ENCODE measurements around the gene ADGRL3. TPM values are rescaled to one million over a fixed set of nuclear protein-coding genes. Genes with fewer than 3 reads are reported as not detected.
"Not testable (repeated sequence)": the region's sequence is repeated elsewhere in the genome, so short reads cannot be mapped to it uniquely, and the experiment has no call there.

The ADGRL3 gene
- total and polyA plus RNA-seq, 3 experiments from 2014 or later = not detected

- Histone ChIP-seq H3K4me3 (ENCODE audit: low read length) (no peak overlapping the region), H3K27me3 (ENCODE audit: insufficient read depth, low read length, poor library complexity, severe bottlenecking) (no peaks in the 10 kb centered on the region), H3K36me3 (ENCODE audit: insufficient read depth, low read length) (no peaks in the 10 kb centered on the region), H3K9me3 (ENCODE audit: low read length) (no peaks in the 10 kb centered on the region), H3K4me1 (ENCODE audit: insufficient read depth, low read length) (no peaks in the 10 kb centered on the region), H3K27ac (ENCODE audit: low read depth, low read length) (no peak overlapping the region)
- Mint-ChIP-seq H3K9me3 (peaks cover 7 to 20% (median 16%) of the 10 kb centered on the region in 5 donors), H3K4me1 (no peaks in the 10 kb centered on the region), H3K27ac (no peak overlapping the region), H3K27me3 (no peaks in the 10 kb centered on the region), H3K36me3 (no peaks in the 10 kb centered on the region), H3K4me3 (no peak overlapping the region)
- DNase-seq = no peak
- ChIA-PET POLR2A (no interaction called here), CTCF (no interaction called here)
Measured at GRCh38 chr4:61342061-61342460, 141.9 kb downstream of the ADGRL3 start.

DNA sequence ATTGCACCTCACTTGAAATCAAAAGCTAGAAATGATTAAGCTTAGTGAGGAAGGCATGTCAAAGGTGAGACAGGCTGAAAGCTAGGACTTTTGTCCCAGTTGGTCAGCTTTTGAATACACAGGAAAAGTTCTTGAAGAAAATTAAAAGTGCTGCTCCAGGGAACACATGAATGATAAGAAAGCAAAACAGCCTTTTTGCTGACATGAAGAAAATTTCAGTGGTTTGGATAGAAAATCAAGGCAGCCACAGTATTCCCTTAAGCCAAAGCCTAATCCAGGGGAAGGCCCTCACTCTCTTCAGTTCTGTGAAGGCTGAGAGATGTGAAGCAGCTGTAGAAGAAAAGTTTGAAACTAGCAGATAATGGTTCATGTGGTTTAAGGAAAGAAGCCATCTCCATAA lies 150.8 kb downstream of the ADGRL3 start:
- Histone ChIP-seq H3K36me3 (ENCODE audit: insufficient read depth, low read length) (no peaks in the 10 kb centered on the region), H3K27me3 (ENCODE audit: insufficient read depth, low read length, poor library complexity, severe bottlenecking) (no peaks in the 10 kb centered on the region), H3K4me1 (ENCODE audit: insufficient read depth, low read length) (no peaks in the 10 kb centered on the region), H3K27ac (ENCODE audit: low read depth, low read length) (no peak overlapping the region), H3K4me3 (ENCODE audit: low read length) (no peak overlapping the region), H3K9me3 (ENCODE audit: low read length) (no peaks in the 10 kb centered on the region)
- no peak overlapping the region for H3K27ac Mint-ChIP-seq
- CTCF ChIA-PET = no interaction called here
- H3K4me1 Mint-ChIP-seq = no peaks in the 10 kb centered on the region
- H3K4me3 Mint-ChIP-seq = no peak overlapping the region
- POLR2A ChIA-PET = no interaction called here
- DNase-seq = no peak
- H3K9me3 Mint-ChIP-seq = peaks cover 7 to 38% (median 9%) of the 10 kb centered on the region in 5 donors
- H3K27me3 Mint-ChIP-seq = no peaks in the 10 kb centered on the region
- H3K36me3 Mint-ChIP-seq = no peaks in the 10 kb centered on the region

DNA sequence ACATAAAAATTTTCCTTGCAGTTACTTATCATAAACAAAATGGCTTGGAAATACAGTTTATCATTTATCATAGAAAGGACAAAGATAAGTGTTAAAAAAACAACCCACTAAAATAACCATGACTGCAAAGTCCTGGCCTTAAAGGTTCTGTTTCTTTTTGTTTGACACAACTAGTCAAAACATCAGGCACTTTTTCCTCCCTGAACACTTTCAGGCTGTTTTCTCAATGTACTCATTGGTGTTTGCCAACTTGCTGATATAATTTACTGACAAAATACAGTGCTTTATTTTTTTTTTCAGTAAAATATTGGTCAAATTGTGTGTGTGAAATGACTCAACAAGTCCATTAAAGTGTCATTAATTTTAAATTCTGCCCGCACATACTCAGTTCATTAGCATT lies 156.6 kb downstream of the ADGRL3 start:
- no peak overlapping the region for H3K27ac ChIP-seq (ENCODE audit: low read depth, low read length)
- no peaks in the 10 kb centered on the region for H3K36me3 Mint-ChIP-seq
- ChIA-PET CTCF (no interaction called here), POLR2A (no interaction called here)
- no peaks in the 10 kb centered on the region for H3K36me3 ChIP-seq (ENCODE audit: insufficient read depth, low read length)
- no peaks in the 10 kb centered on the region for H3K27me3 Mint-ChIP-seq
- H3K4me1 Mint-ChIP-seq = no peaks in the 10 kb centered on the region
- H3K27ac Mint-ChIP-seq = no peak overlapping the region
- H3K9me3 ChIP-seq (ENCODE audit: low read length) = no peaks in the 10 kb centered on the region
- H3K9me3 Mint-ChIP-seq = peaks cover 0 to 26% (median 7%) of the 10 kb centered on the region in 5 donors
- no peaks in the 10 kb centered on the region for H3K4me1 ChIP-seq (ENCODE audit: insufficient read depth, low read length)
- no peak overlapping the region for H3K4me3 Mint-ChIP-seq
- no peak overlapping the region for H3K4me3 ChIP-seq (ENCODE audit: low read length)
- H3K27me3 ChIP-seq (ENCODE audit: insufficient read depth, low read length, poor library complexity, severe bottlenecking) = no peaks in the 10 kb centered on the region
- no peak for DNase-seq

DNA sequence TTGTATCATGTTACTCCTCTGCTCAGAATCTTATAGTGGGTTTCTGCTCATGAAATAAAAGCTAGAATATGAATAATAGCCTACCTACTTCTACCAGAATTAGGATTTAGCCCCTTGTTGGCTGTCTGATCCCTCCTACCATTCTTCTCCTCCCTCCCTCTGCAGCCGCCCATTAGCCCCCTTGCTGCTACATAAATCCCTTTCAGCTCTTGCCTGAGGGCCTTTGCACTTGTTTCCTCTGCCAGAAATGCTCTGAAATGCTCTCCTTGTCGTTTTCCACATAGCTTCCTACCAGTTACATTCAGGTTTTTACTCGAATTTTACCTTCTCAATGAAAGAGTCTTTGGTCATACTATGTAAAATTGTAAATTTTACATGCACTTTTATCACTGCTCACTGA lies 159.2 kb downstream of the ADGRL3 start:
- Mint-ChIP-seq H3K4me3 (no peak overlapping the region), H3K4me1 (no peaks in the 10 kb centered on the region), H3K27me3 (no peaks in the 10 kb centered on the region), H3K27ac (no peak overlapping the region), H3K9me3 (peaks cover 5 to 26% (median 12%) of the 10 kb centered on the region in 5 donors), H3K36me3 (no peaks in the 10 kb centered on the region)
- CTCF ChIA-PET = no interaction called here
- Histone ChIP-seq H3K9me3 (ENCODE audit: low read length) (no peaks in the 10 kb centered on the region), H3K27me3 (ENCODE audit: insufficient read depth, low read length, poor library complexity, severe bottlenecking) (no peaks in the 10 kb centered on the region), H3K36me3 (ENCODE audit: insufficient read depth, low read length) (no peaks in the 10 kb centered on the region), H3K4me3 (ENCODE audit: low read length) (no peak overlapping the region), H3K27ac (ENCODE audit: low read depth, low read length) (no peak overlapping the region), H3K4me1 (ENCODE audit: insufficient read depth, low read length) (no peaks in the 10 kb centered on the region)
- no peak for DNase-seq
- POLR2A ChIA-PET = no interaction called here

DNA sequence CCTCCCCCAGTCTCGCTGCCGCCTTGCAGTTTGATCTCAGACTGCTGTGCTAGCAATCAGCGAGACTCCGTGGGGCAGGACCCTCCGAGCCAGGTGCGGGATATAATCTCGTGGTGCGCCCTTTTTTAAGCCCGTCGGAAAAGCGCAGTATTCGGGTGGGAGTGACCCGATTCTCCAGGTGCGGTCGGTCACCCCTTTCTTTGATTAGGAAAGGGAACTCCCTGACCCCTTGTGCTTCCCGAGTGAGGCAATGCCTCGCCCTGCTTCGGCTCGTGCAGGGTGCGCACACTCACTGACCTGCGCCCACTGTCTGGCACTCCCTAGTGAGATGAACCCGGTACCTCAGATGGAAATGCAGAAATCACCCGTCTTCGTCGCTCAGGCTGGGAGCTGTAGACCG lies 172.7 kb downstream of the ADGRL3 start:
- H3K9me3 Mint-ChIP-seq; H3K36me3 Mint-ChIP-seq; H3K9me3 ChIP-seq (ENCODE audit: low read length); H3K4me1 Mint-ChIP-seq; DNase-seq; H3K4me3 Mint-ChIP-seq; H3K27me3 Mint-ChIP-seq; H3K27me3 ChIP-seq (ENCODE audit: insufficient read depth, low read length, poor library complexity, severe bottlenecking); H3K27ac Mint-ChIP-seq; POLR2A ChIA-PET; H3K4me3 ChIP-seq (ENCODE audit: low read length); H3K36me3 ChIP-seq (ENCODE audit: insufficient read depth, low read length); H3K4me1 ChIP-seq (ENCODE audit: insufficient read depth, low read length); CTCF ChIA-PET; H3K27ac ChIP-seq (ENCODE audit: low read depth, low read length): not testable (repeated sequence)

DNA sequence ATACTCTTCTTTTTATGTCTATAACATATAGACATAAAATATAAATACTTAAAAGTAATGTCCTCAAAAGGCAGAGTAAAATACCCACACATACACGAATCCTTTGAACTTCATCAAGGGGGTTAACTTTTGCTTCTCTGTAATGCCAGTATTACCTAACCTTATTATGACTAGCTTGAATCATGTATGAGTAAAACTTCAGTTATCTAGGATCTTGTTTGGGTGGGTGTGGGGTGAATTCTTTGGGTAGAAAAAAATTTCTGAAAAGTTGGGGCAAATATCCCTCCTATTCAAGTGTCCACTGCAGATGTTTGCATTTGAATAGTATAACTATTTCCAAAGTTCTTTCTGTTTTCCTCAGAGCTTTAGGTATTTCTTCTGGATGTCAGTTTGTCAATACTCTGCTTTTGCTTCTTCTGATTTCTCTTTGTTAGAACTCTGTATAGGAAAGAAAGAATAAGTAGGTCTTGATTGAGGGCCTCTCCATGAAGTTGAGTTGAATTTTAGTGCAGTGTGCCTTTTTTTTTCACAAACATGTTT lies 173.8 kb downstream of the ADGRL3 start:
- H3K36me3 Mint-ChIP-seq = no peaks in the 10 kb centered on the region
- Histone ChIP-seq H3K27me3 (ENCODE audit: insufficient read depth, low read length, poor library complexity, severe bottlenecking) (no peaks in the 10 kb centered on the region), H3K4me3 (ENCODE audit: low read length) (no peak overlapping the region), H3K4me1 (ENCODE audit: insufficient read depth, low read length) (no peaks in the 10 kb centered on the region), H3K27ac (ENCODE audit: low read depth, low read length) (no peak overlapping the region), H3K36me3 (ENCODE audit: insufficient read depth, low read length) (no peaks in the 10 kb centered on the region), H3K9me3 (ENCODE audit: low read length) (no peaks in the 10 kb centered on the region)
- no peak overlapping the region for H3K4me3 Mint-ChIP-seq
- ChIA-PET CTCF (no interaction called here), POLR2A (no interaction called here)
- peaks cover 2 to 14% (median 5%) of the 10 kb centered on the region in 5 donors for H3K9me3 Mint-ChIP-seq
- no peaks in the 10 kb centered on the region for H3K4me1 Mint-ChIP-seq
- DNase-seq = no peak
- no peaks in the 10 kb centered on the region for H3K27me3 Mint-ChIP-seq
- no peak overlapping the region for H3K27ac Mint-ChIP-seq

DNA sequence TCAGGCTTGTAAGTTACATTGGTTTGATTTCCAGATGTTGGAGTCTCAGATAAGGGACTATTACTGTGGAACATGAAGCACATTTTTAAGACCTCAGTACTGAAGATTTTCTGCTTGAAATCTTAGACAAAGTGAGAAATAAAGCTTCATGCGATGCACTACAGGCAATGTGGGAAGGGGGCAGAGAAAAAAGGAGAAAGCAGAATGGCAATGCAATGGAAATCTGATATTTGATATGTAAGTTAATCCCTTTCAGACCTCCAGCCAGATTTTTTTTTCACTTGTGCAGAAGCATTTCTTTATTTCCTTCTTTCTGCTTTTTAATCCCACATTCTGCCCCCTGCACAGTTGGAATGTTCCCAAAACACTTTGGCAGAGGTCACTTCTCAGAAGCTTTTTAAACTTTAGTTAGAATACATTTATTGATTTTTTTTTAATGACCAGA lies 174.3 kb downstream of the ADGRL3 start:
- no peak overlapping the region for H3K27ac ChIP-seq (ENCODE audit: low read depth, low read length)
- H3K9me3 Mint-ChIP-seq = peaks cover 2 to 15% (median 5%) of the 10 kb centered on the region in 5 donors
- CTCF ChIA-PET = no interaction called here
- no peak overlapping the region for H3K4me3 ChIP-seq (ENCODE audit: low read length)
- POLR2A ChIA-PET = no interaction called here
- H3K36me3 ChIP-seq (ENCODE audit: insufficient read depth, low read length) = no peaks in the 10 kb centered on the region
- no peaks in the 10 kb centered on the region for H3K27me3 ChIP-seq (ENCODE audit: insufficient read depth, low read length, poor library complexity, severe bottlenecking)
- no peaks in the 10 kb centered on the region for H3K27me3 Mint-ChIP-seq
- no peak for DNase-seq
- no peaks in the 10 kb centered on the region for H3K4me1 Mint-ChIP-seq
- no peaks in the 10 kb centered on the region for H3K36me3 Mint-ChIP-seq
- no peak overlapping the region for H3K27ac Mint-ChIP-seq
- H3K4me1 ChIP-seq (ENCODE audit: insufficient read depth, low read length) = no peaks in the 10 kb centered on the region
- H3K4me3 Mint-ChIP-seq = no peak overlapping the region
- no peaks in the 10 kb centered on the region for H3K9me3 ChIP-seq (ENCODE audit: low read length)

DNA sequence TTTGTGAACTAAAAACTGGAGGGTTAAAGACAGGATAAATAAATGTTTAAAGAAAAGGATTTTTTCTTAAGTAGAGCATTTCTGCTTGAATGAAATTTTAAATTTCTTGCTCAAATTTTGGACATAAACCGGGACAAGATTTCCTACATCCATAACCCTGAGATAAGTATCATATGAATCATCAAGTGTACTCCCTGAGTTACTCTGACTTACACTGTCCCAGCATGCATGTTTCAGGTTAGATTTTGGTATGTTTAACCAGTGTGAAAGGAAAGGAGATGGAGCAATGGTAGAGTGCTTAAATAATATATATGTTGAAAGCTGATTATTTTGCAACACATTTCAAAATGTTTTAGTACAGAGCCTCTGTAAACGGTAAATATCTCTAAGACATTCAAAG lies 175.2 kb downstream of the ADGRL3 start:
- no peaks in the 10 kb centered on the region for H3K4me1 ChIP-seq (ENCODE audit: insufficient read depth, low read length)
- POLR2A ChIA-PET = no interaction called here

DNA sequence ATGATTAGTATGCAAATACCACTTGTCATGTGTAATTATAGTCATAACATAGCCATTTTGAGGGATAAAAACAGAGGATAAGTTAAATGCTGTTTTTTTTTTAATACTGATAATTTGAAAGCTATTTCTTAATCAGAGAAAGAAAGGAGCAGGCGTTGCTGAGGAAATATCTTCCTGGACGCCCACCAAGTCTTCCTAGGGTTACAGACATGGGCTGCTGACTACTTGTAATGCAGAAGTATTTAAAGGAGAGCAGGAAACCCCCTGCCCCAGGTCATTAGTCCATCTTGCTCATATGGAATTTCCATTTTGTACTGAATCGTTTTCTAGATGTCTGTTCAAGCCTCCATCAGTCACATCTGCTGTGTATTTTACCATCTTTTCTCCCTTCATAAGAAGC lies 176.2 kb downstream of the ADGRL3 start:
- no peaks in the 10 kb centered on the region for H3K4me1 Mint-ChIP-seq
- CTCF ChIA-PET = no interaction called here
- Histone ChIP-seq H3K4me1 (ENCODE audit: insufficient read depth, low read length) (no peaks in the 10 kb centered on the region), H3K36me3 (ENCODE audit: insufficient read depth, low read length) (no peaks in the 10 kb centered on the region), H3K4me3 (ENCODE audit: low read length) (no peak overlapping the region), H3K27me3 (ENCODE audit: insufficient read depth, low read length, poor library complexity, severe bottlenecking) (no peaks in the 10 kb centered on the region), H3K9me3 (ENCODE audit: low read length) (no peaks in the 10 kb centered on the region), H3K27ac (ENCODE audit: low read depth, low read length) (no peak overlapping the region)
- POLR2A ChIA-PET = no interaction called here
- peaks cover 3 to 15% (median 12%) of the 10 kb centered on the region in 5 donors for H3K9me3 Mint-ChIP-seq
- DNase-seq = no peak
- no peaks in the 10 kb centered on the region for H3K36me3 Mint-ChIP-seq
- no peak overlapping the region for H3K27ac Mint-ChIP-seq
- no peaks in the 10 kb centered on the region for H3K27me3 Mint-ChIP-seq
- H3K4me3 Mint-ChIP-seq = no peak overlapping the region

More for the DNA sequence above, 175.2 kb downstream of the ADGRL3 start:
- Mint-ChIP-seq H3K4me1 (no peaks in the 10 kb centered on the region), H3K9me3 (peaks cover 2 to 15% (median 5%) of the 10 kb centered on the region in 5 donors), H3K27ac (no peak overlapping the region), H3K36me3 (no peaks in the 10 kb centered on the region), H3K4me3 (no peak overlapping the region), H3K27me3 (no peaks in the 10 kb centered on the region)
- H3K27ac ChIP-seq (ENCODE audit: low read depth, low read length) = no peak overlapping the region
- H3K36me3 ChIP-seq (ENCODE audit: insufficient read depth, low read length) = no peaks in the 10 kb centered on the region
- no peak for DNase-seq
- no peak overlapping the region for H3K4me3 ChIP-seq (ENCODE audit: low read length)
- H3K9me3 ChIP-seq (ENCODE audit: low read length) = no peaks in the 10 kb centered on the region
- CTCF ChIA-PET = no interaction called here
- H3K27me3 ChIP-seq (ENCODE audit: insufficient read depth, low read length, poor library complexity, severe bottlenecking) = no peaks in the 10 kb centered on the region
